NCI-H2227 (cell line): ENCODE measurements around the gene LAMC1.
"Not testable (repeated sequence)": the region's sequence is repeated elsewhere in the genome, so short reads cannot be mapped to it uniquely, and the experiment has no call there.

Experiments used
- DNase-seq: peaks from one replicate; lab custom pipeline; 2025; ENCODE audit not compliant: unreplicated experiment; lab: John Stamatoyannopoulos, UW

The LAMC1 gene

GRCh38 chr1:183143576-183144315 is 120.5 kb downstream of the LAMC1 start:
- DNase-seq, result no peak

GRCh38 chr1:183144752-183145151 is 121.5 kb downstream of the LAMC1 start:
- DNase-seq, result no peak

GRCh38 chr1:183147735-183148134 is 124.5 kb downstream of the LAMC1 start:
- DNase-seq, result no peak

GRCh38 chr1:183148599-183148998 is 125.4 kb downstream of the LAMC1 start:
- peak; percentile 54 for DNase-seq

- no peak for DNase-seq
These were observed 126.1 kb downstream of the LAMC1 start for GRCh38 chr1:183149273-183149672.

GRCh38 chr1:183150032-183150431 is 126.8 kb downstream of the LAMC1 start:
- not testable (repeated sequence) for DNase-seq

- DNase-seq, result no peak
These were observed 127.2 kb downstream of the LAMC1 start for GRCh38 chr1:183150445-183150844.

- DNase-seq, result no peak
These were observed 129.0 kb downstream of the LAMC1 start for GRCh38 chr1:183152180-183152579.

- DNase-seq, result no peak
These were observed 132.7 kb downstream of the LAMC1 start for GRCh38 chr1:183155939-183156338.

GRCh38 chr1:183159960-183160359 is 136.7 kb downstream of the LAMC1 start:
- no peak for DNase-seq

- DNase-seq, result no peak
These were observed 138.2 kb downstream of the LAMC1 start for GRCh38 chr1:183161391-183161790.

- DNase-seq, result no peak
These were observed 140.1 kb downstream of the LAMC1 start for GRCh38 chr1:183163316-183163715.

GRCh38 chr1:183164340-183164739 is 141.1 kb downstream of the LAMC1 start:
- no peak for DNase-seq

GRCh38 chr1:183164963-183165362 is 141.7 kb downstream of the LAMC1 start:
- DNase-seq, result no peak

GRCh38 chr1:183165456-183165855 is 142.2 kb downstream of the LAMC1 start:
- DNase-seq, result no peak

- no peak for DNase-seq
These were observed 143.2 kb downstream of the LAMC1 start for GRCh38 chr1:183166454-183166853.

GRCh38 chr1:183167676-183168075 is 144.5 kb downstream of the LAMC1 start:
- DNase-seq, result no peak

- no peak for DNase-seq
These were observed 145.1 kb downstream of the LAMC1 start for GRCh38 chr1:183168308-183168707.

- no peak for DNase-seq
These were observed 150.6 kb downstream of the LAMC1 start for GRCh38 chr1:183173828-183174227.

- DNase-seq, result no peak
These were observed 152.4 kb downstream of the LAMC1 start for GRCh38 chr1:183175631-183176030.

- DNase-seq, result no peak
These were observed 155.3 kb downstream of the LAMC1 start for GRCh38 chr1:183178545-183178944.

- no peak for DNase-seq
These were observed 155.8 kb downstream of the LAMC1 start for GRCh38 chr1:183179033-183179432.

- DNase-seq, result no peak
These were observed 157.0 kb downstream of the LAMC1 start for GRCh38 chr1:183180218-183180617.
